B cell (primary cell): Measurements from ENCODE around the gene NAE1. TPM values are rescaled to one million over a fixed set of nuclear protein-coding genes. Genes with fewer than 3 reads are reported as not detected.
A peak's percentile ranks its signal among the peaks of the same experiment; 100 is the strongest.
"Not testable (repeated sequence)": the region's sequence is repeated elsewhere in the genome, so short reads cannot be mapped to it uniquely, and the experiment has no call there.

ENCODE experiments used
- ATAC-seq: fragments of 200-7000 bp; cut with Tn5 transposase; one replicate; pipeline ENCODE4 v1.10.0; 2021; ENCODE audit warnings: low read depth, mild to moderate bottlenecking, moderate number of reproducible peaks, moderate library complexity
- CTCF ChIA-PET: fragments of 350-600 bp; sonication (Branson Sonifier 250); formaldehyde crosslinking; loops from one replicate; lab custom pipeline; 2021; ENCODE audit warnings: antibody characterized with exemption, inconsistent platforms; lab: Charles Lee
- POLR2A ChIA-PET: fragments of 350-600 bp; sonication (Branson Sonifier 250); formaldehyde crosslinking; loops from one replicate; lab custom pipeline; 2021; ENCODE audit warnings: antibody characterized with exemption; lab: Charles Lee
- DNase-seq: peaks from one replicate; pipeline ENCODE4 v3.0.0; 2013
- H2AFZ ChIP-seq: 2 replicates; pipeline ENCODE4 v1.6.1; 2012; ENCODE audit warnings: mild to moderate bottlenecking, low read depth, low read length; ENCODE audit not compliant: insufficient read depth, poor library complexity, severe bottlenecking
- H3K27ac ChIP-seq, 2 donors: 1 replicate in 1 of 2; 2 replicates in 1 of 2; pipeline ENCODE4 v1.5.1; 2012 to 2013; ENCODE audit warnings: low read length in 2 of 2, mild to moderate bottlenecking in 2 of 2, moderate library complexity in 1 of 2
- H3K27me3 ChIP-seq, 4 experiments: fragments of 200-600 bp in 1 of 4; sonication (generic) in 1 of 4; replicated peaks in 1 of 4; 1 replicate in 2 of 4; 2 replicates in 2 of 4; pipeline versions ENCODE4 v1.6.1 to v1.7.0; 2013 to 2016; ENCODE audit warnings: low read length in 3 of 4, mild to moderate bottlenecking in 2 of 4, mixed read lengths in 1 of 4, moderate library complexity in 1 of 4; ENCODE audit not compliant: insufficient read depth in 4 of 4, control insufficient read depth in 3 of 4; ENCODE audit errors: control extremely low read depth in 1 of 4
- H3K36me3 ChIP-seq, 2 experiments: replicated peaks in 1 of 2; 1 replicate in 1 of 2; 2 replicates in 1 of 2; pipeline versions ENCODE4 v1.6.1 to v1.7.1; 2013; ENCODE audit warnings: low read length in 1 of 2; ENCODE audit not compliant: insufficient read depth in 2 of 2, control insufficient read depth in 1 of 2; ENCODE audit errors: control extremely low read depth in 1 of 2, extremely low read depth in 1 of 2
- H3K4me1 ChIP-seq, 2 donors: fragments of 200-600 bp in 1 of 2; sonication (generic) in 1 of 2; 1 replicate in 1 of 2; 2 replicates in 1 of 2; pipeline versions ENCODE4 v1.5.1 to v1.6.1; 2013 to 2017; ENCODE audit warnings: low read length in 2 of 2; ENCODE audit not compliant: control insufficient read depth in 2 of 2, insufficient read depth in 2 of 2
- H3K4me2 ChIP-seq: replicated peaks from 2 replicates; pipeline ENCODE3; 2012; ENCODE audit warnings: mild to moderate bottlenecking, low read depth, low read length; ENCODE audit not compliant: poor library complexity, severe bottlenecking
- H3K4me3 ChIP-seq, 5 experiments: fragments of 200-600 bp in 1 of 5; sonication (generic) in 1 of 5; 1 replicate in 3 of 5; 2 replicates in 2 of 5; pipeline versions ENCODE4 v1.5.1 to v1.7.0; 2011 to 2016; ENCODE audit warnings: low read length in 4 of 5, mild to moderate bottlenecking in 4 of 5, low read depth in 2 of 5, control low read depth in 1 of 5, moderate library complexity in 1 of 5; ENCODE audit not compliant: insufficient read depth in 1 of 5; ENCODE audit errors: control extremely low read depth in 1 of 5, extremely low read depth in 1 of 5
- H3K79me2 ChIP-seq: fragments of 200-600 bp; sonication (generic); one replicate; pipeline ENCODE4 v1.6.0; 2016; ENCODE audit warnings: low read length; ENCODE audit not compliant: control insufficient read depth, insufficient read depth
- H3K9ac ChIP-seq: fragments of 200-600 bp; sonication (generic); 2 replicates; pipeline ENCODE4 v1.6.1; 2017; ENCODE audit warnings: mild to moderate bottlenecking, low read length, moderate library complexity
- H3K9me3 ChIP-seq, 3 donors: one replicate each; pipeline versions ENCODE4 v1.6.1 to v1.7.1; 2013; ENCODE audit warnings: low read length in 2 of 3; ENCODE audit not compliant: control insufficient read depth in 2 of 3, insufficient read depth in 1 of 3; ENCODE audit errors: control extremely low read depth in 1 of 3
- H4K20me1 ChIP-seq: 2 replicates; pipeline ENCODE4 v1.6.0; 2012; ENCODE audit warnings: mild to moderate bottlenecking, low read length; ENCODE audit not compliant: insufficient read depth, control insufficient read depth, poor library complexity, severe bottlenecking
- H3K27ac Mint-ChIP-seq: one replicate; pipeline ENCODE4 v1.8.0; 2021; ENCODE audit warnings: mixed read lengths
- H3K27me3 Mint-ChIP-seq: one replicate; pipeline ENCODE4 v1.8.0; 2021; ENCODE audit warnings: mixed read lengths
- H3K4me1 Mint-ChIP-seq: one replicate; pipeline ENCODE4 v1.8.0; 2021; ENCODE audit warnings: mixed read lengths
- H3K4me3 Mint-ChIP-seq: one replicate; pipeline ENCODE4 v1.8.0; 2021; ENCODE audit warnings: mixed read lengths
- H3K9me3 Mint-ChIP-seq: one replicate; pipeline ENCODE4 v1.8.0; 2022; ENCODE audit warnings: mixed read lengths; ENCODE audit not compliant: insufficient read depth
- EZH2 ChIP-seq: IDR thresholded peaks from 2 replicates; pipeline ENCODE4 v1.6.1; 2012; ENCODE audit warnings: borderline replicate concordance, low read depth, mild to moderate bottlenecking, moderate library complexity, low read length; ENCODE audit not compliant: insufficient read depth, poor library complexity, severe bottlenecking
- WGBS: methylation state at CpG from one replicate; pipeline ENCODE4 v1.1.5; 2013; ENCODE audit warnings: missing lambda C conversion rate; ENCODE audit not compliant: insufficient coverage; 5-methylcytosine and 5-hydroxymethylcytosine counted together
- intact Hi-C: fragments of 100-400 bp; cut with micrococcal nuclease; formaldehyde crosslinking; loops from one replicate; pipeline ENCODE4 v1.10.0; 2022
- polyA plus RNA-seq: library from polyadenylated mRNA; depleted of rRNA; stranded (reverse); fragments of >200 nt; gene quantifications from 2 replicates; pipeline ENCODE4 v1.2.3, GENCODE V29; 2012
- total RNA-seq, 2 donors: library from RNA; stranded (reverse); fragments of 120-200 nt in 1 of 2; gene quantifications; 1 replicate in 1 of 2; 2 replicates in 1 of 2; pipeline versions ENCODE4 v1.2.3 to v1.2.4, GENCODE V29; 2013 to 2022
- TF ChIP-seq, protein P1 (sequence below): fragments of 200-600 bp; IDR thresholded peaks from one replicate; pipeline ENCODE4 v1.8.0; 2022; ENCODE audit warnings: antibody characterized with exemption, mild to moderate bottlenecking

Gene NAE1
- total and polyA plus RNA-seq, 2 donors (not counting 1 experiment from before 2014, with no cell fraction given): 19.3 to 57.6 TPM

- Mint-ChIP-seq H3K4me1 (peaks cover 14% of the 10 kb centered on the region), H3K9me3 (no peaks in the 10 kb centered on the region), H3K27ac (no peak overlapping the region), H3K4me3 (peak overlapping the region; percentile 77), H3K27me3 (peaks cover 8% of the 10 kb centered on the region)
- DNase-seq (no peak), ATAC-seq (no peak)
- TF ChIP-seq, protein P1, sequence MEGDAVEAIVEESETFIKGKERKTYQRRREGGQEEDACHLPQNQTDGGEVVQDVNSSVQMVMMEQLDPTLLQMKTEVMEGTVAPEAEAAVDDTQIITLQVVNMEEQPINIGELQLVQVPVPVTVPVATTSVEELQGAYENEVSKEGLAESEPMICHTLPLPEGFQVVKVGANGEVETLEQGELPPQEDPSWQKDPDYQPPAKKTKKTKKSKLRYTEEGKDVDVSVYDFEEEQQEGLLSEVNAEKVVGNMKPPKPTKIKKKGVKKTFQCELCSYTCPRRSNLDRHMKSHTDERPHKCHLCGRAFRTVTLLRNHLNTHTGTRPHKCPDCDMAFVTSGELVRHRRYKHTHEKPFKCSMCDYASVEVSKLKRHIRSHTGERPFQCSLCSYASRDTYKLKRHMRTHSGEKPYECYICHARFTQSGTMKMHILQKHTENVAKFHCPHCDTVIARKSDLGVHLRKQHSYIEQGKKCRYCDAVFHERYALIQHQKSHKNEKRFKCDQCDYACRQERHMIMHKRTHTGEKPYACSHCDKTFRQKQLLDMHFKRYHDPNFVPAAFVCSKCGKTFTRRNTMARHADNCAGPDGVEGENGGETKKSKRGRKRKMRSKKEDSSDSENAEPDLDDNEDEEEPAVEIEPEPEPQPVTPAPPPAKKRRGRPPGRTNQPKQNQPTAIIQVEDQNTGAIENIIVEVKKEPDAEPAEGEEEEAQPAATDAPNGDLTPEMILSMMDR: no peak
- TF ChIP-seq EZH2: no peak
- Histone ChIP-seq H3K79me2 (no peaks in the 10 kb centered on the region), H3K9me3 (no peaks in the 10 kb centered on the region), H3K27me3 (peaks cover 0 to 4% (median 0%) of the 10 kb centered on the region in 4 experiments), H3K4me2 (peak overlapping the region; percentile 83), H4K20me1 (no peaks in the 10 kb centered on the region), H3K4me3 (peak overlapping the region in 3 of 5 experiments; percentile 43 to 45 (median 44)), H3K9ac (peak overlapping the region; percentile 59), H3K36me3 (no peaks in the 10 kb centered on the region), H3K27ac (no peak overlapping the region), H3K4me1 (peaks cover 7 to 11% of the 10 kb centered on the region in 2 donors), H2AFZ (peak overlapping the region; percentile 91)
- CTCF ChIA-PET: interaction anchor here (0.6 to 3.8 kb wide), 17 partner anchors 9 to 468 kb away, joined by 3 to 30 read pairs (median 3); partner anchors contain the start of genes NAE1 and TMEM208
- 59% methylated on average over 4 of the region's 4 CpGs for WGBS
- intact Hi-C loops: loop anchor here (2.0 to 5.0 kb wide), 2 partner anchors 42 to 265 kb away; partner anchors contain the start of gene NAE1
- POLR2A ChIA-PET: interaction anchor here (1.0 kb wide), 1 partner anchor 42 kb away, joined by 3 read pairs; the partner anchor contains the start of gene NAE1
These were observed 41.8 kb upstream of the NAE1 start for GRCh38 chr16:66872559-66872942.

DNA sequence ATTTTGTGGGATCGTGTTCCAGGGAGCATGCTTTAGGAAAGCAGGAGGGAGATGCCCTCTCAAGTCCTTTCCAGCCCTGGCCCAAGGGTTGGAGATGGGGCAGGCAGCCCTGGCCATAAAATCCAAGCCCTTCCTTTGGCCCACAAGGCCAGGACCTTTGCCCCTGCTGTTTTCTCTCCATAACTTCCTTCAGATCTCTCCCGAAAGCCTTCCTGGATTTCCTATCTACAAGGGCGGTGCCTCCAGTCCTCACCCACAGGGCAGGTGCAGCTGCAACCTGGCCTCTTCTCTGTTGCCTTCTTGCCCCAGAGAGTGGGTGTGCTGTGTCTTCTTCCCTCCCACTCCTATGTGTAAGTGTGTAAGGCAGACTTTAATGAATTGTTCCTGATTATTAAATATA is 41.1 kb upstream of the NAE1 start:
- H3K4me2 ChIP-seq: no peak overlapping the region
- peaks cover 14% of the 10 kb centered on the region for H3K4me1 Mint-ChIP-seq
- H3K27ac Mint-ChIP-seq: no peak overlapping the region
- no CpG with 5 or more reads among the region's 3 CpGs for WGBS
- H3K27ac ChIP-seq: no peak overlapping the region
- H3K9ac ChIP-seq: no peak overlapping the region
- H3K4me3 ChIP-seq: no peak overlapping the region
- H3K79me2 ChIP-seq: no peaks in the 10 kb centered on the region
- H3K36me3 ChIP-seq: no peaks in the 10 kb centered on the region
- H3K27me3 Mint-ChIP-seq: peaks cover 8% of the 10 kb centered on the region
- intact Hi-C loops: loop anchor here (2.0 to 5.0 kb wide), 2 partner anchors 41 to 265 kb away; partner anchors contain the start of gene NAE1
- DNase-seq (no peak), ATAC-seq (no peak)
- no peak overlapping the region for H3K4me3 Mint-ChIP-seq
- peaks cover 0 to 4% (median 0%) of the 10 kb centered on the region in 4 experiments for H3K27me3 ChIP-seq
- H3K9me3 ChIP-seq: no peaks in the 10 kb centered on the region
- TF ChIP-seq, protein P1: no peak
- TF ChIP-seq EZH2: no peak
- ChIA-PET POLR2A (no interaction called here), CTCF (interaction anchor here (0.7 to 3.8 kb wide), 8 partner anchors 8 to 465 kb away, joined by 3 to 30 read pairs (median 4); partner anchors contain the start of gene NAE1)
- no peaks in the 10 kb centered on the region for H4K20me1 ChIP-seq
- peaks cover 7 to 11% of the 10 kb centered on the region in 2 donors for H3K4me1 ChIP-seq
- no peaks in the 10 kb centered on the region for H3K9me3 Mint-ChIP-seq
- no peak overlapping the region for H2AFZ ChIP-seq

DNA sequence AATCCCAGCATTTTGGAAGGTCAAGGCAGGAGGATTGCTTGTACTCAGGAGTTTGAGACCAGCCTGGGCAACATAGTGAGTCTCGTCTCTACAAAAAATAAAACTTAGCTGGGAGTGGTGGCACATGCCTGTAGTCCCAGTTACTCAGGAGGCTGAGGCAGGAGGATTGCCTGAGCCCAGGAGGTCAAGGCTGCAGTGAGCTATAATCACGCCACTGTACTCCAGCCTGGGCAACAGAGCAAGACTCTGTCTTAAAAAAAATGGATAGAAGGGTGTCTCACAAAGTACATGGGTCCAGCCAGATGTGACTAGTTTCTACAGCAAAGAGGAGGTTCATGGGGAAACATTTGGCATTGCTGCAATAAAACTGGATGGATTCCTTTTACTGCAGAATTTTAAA is 40.6 kb upstream of the NAE1 start:
- H3K27ac Mint-ChIP-seq, H2AFZ ChIP-seq, ATAC-seq, H4K20me1 ChIP-seq, H3K4me3 ChIP-seq, H3K36me3 ChIP-seq, DNase-seq, H3K9me3 Mint-ChIP-seq, H3K4me2 ChIP-seq, H3K4me3 Mint-ChIP-seq, H3K79me2 ChIP-seq, H3K9me3 ChIP-seq, POLR2A ChIA-PET, H3K27me3 Mint-ChIP-seq, H3K27me3 ChIP-seq, H3K9ac ChIP-seq, H3K27ac ChIP-seq: not testable (repeated sequence)
- intact Hi-C loops: loop anchor here (5.0 kb wide), 1 partner anchor 264 kb away; no protein-coding TSS in a partner anchor
- peaks cover 14% of the 10 kb centered on the region for H3K4me1 Mint-ChIP-seq
- 100% methylated on average over 1 of the region's 2 CpGs for WGBS
- CTCF ChIA-PET: interaction anchor here (0.6 to 3.8 kb wide), 4 partner anchors 40 to 439 kb away, joined by 3 to 30 read pairs (median 5); partner anchors contain the start of gene NAE1
- H3K4me1 ChIP-seq: peaks cover 7 to 11% of the 10 kb centered on the region in 2 donors
